HCT116 (cell line): Measurements from ENCODE around the gene PDXK. TPM values are rescaled to one million over a fixed set of nuclear protein-coding genes. Genes with fewer than 3 reads are reported as not detected.
"Not testable (repeated sequence)": the region's sequence is repeated elsewhere in the genome, so short reads cannot be mapped to it uniquely, and the experiment has no call there.

Experiments used
- ATAC-seq: fragments of 200-7000 bp; cut with Tn5 transposase; 2 replicates; pipeline ENCODE4 v1.9.1; 2020; ENCODE audit warnings: mild to moderate bottlenecking, moderate library complexity
- BruUV-seq: library from RNA; stranded (reverse); fragments of 400-500 nt; replicated peaks from 2 replicates; lab custom pipeline; 2021; lab: Mats Ljungman, UMichigan
- CTCF ChIA-PET: fragments of 300-600 bp; sonication (Branson Sonifier 250); formaldehyde crosslinking; loops from one replicate; lab custom pipeline; 2021; ENCODE audit warnings: antibody characterized with exemption; lab: Charles Lee
- POLR2A ChIA-PET: fragments of 300-600, 350-600 bp; sonication (Branson Sonifier 250); formaldehyde crosslinking; loops from one replicate; lab custom pipeline; 2021; ENCODE audit warnings: antibody characterized with exemption; lab: Charles Lee
- RAD21 ChIA-PET, 2 experiments: fragments of 300-600 bp; sonication (Branson Sonifier 250); formaldehyde crosslinking; loops; one replicate each; lab custom pipeline; 2023; ENCODE audit warnings: low total read pairs in 2 of 2; ENCODE audit not compliant: uncharacterized antibody in 2 of 2, unreplicated experiment in 2 of 2, low non-redundant PET in 1 of 2; lab: Charles Lee
- DNase-seq: peaks from one replicate; pipeline ENCODE4 v3.0.0-alpha.2; 2010; ENCODE audit warnings: low read depth, low spot score
- H2AFZ ChIP-seq: fragments of 200-600 bp; shearing (Covaris generic), sonication (generic); 2 replicates; pipeline ENCODE4 v1.6.1; 2017; ENCODE audit warnings: low read depth, mixed run types, mixed read lengths, antibody characterized with exemption, low read length; ENCODE audit not compliant: poor library complexity, severe bottlenecking
- H3K27ac ChIP-seq: 2 replicates; pipeline ENCODE4 v1.5.1; 2012; ENCODE audit warnings: low read depth, low read length
- H3K27me3 ChIP-seq: fragments of 200-600 bp; sonication (generic); 2 replicates; pipeline ENCODE4 v1.6.1; 2016; ENCODE audit warnings: mixed run types, low read length, mixed read lengths; ENCODE audit not compliant: insufficient read depth
- H3K36me3 ChIP-seq, 2 experiments: fragments of 200-500 bp in 1 of 2; fragments of 200-600 bp in 1 of 2; sonication (Bioruptor generic) in 1 of 2; sonication (generic) in 1 of 2; 2 replicates each; pipeline versions ENCODE4 v1.5.1 to v1.6.1; 2014 to 2016; ENCODE audit warnings: low read length in 2 of 2, inconsistent platforms in 1 of 2, mixed read lengths in 1 of 2, mixed run types in 1 of 2; ENCODE audit not compliant: insufficient read depth in 2 of 2, control insufficient read depth in 1 of 2
- H3K4me1 ChIP-seq, 2 experiments: fragments of 200-600 bp in 1 of 2; sonication (generic) in 1 of 2; 2 replicates each; pipeline versions ENCODE4 v1.5.1 to v1.6.1; 2012 to 2017; ENCODE audit warnings: low read length in 2 of 2, inconsistent platforms in 1 of 2, mild to moderate bottlenecking in 1 of 2, mixed read lengths in 1 of 2, mixed run types in 1 of 2, moderate library complexity in 1 of 2; ENCODE audit not compliant: insufficient read depth in 2 of 2, control insufficient read depth in 1 of 2
- H3K4me2 ChIP-seq: fragments of 200-600 bp; sonication (generic); 2 replicates; pipeline ENCODE4 v1.6.1; 2017; ENCODE audit warnings: mixed run types, low read length, mixed read lengths
- H3K4me3 ChIP-seq, 2 experiments: fragments of 200-600 bp in 1 of 2; sonication (generic) in 1 of 2; replicated peaks in 1 of 2; 2 replicates each; pipeline ENCODE4 v1.5.1; 2011 to 2016; ENCODE audit warnings: low read length in 2 of 2, control low read depth in 1 of 2, low read depth in 1 of 2, mild to moderate bottlenecking in 1 of 2, mixed read lengths in 1 of 2, mixed run types in 1 of 2
- H3K79me2 ChIP-seq: fragments of 200-600 bp; sonication (generic); 2 replicates; pipeline ENCODE4 v1.6.1; 2017; ENCODE audit warnings: mild to moderate bottlenecking, mixed run types, low read length, moderate library complexity, mixed read lengths; ENCODE audit not compliant: insufficient read depth
- H3K9ac ChIP-seq: fragments of 200-600 bp; sonication (generic); 2 replicates; pipeline ENCODE4 v1.6.1; 2016; ENCODE audit warnings: low read length, mixed read lengths
- H3K9me2 ChIP-seq: fragments of 200-600 bp; sonication (generic), shearing (Covaris generic); 2 replicates; pipeline ENCODE4 v1.6.1; 2017; ENCODE audit warnings: mixed run types, mild to moderate bottlenecking, moderate library complexity; ENCODE audit not compliant: insufficient read depth
- H3K9me3 ChIP-seq, 2 experiments: fragments of 200-500 bp in 1 of 2; fragments of 200-600 bp in 1 of 2; sonication (Bioruptor generic) in 1 of 2; sonication (generic) in 1 of 2; 2 replicates each; pipeline ENCODE4 v1.6.1; 2014 to 2017; ENCODE audit warnings: low read length in 2 of 2, mixed read lengths in 2 of 2, inconsistent platforms in 1 of 2, low read depth in 1 of 2, mild to moderate bottlenecking in 1 of 2, mixed run types in 1 of 2, moderate library complexity in 1 of 2; ENCODE audit not compliant: control insufficient read depth in 1 of 2, insufficient read depth in 1 of 2
- H4K20me1 ChIP-seq: fragments of 200-600 bp; sonication (generic), shearing (Covaris generic); 2 replicates; pipeline ENCODE4 v1.6.1; 2017; ENCODE audit warnings: mixed run types, mild to moderate bottlenecking, moderate library complexity; ENCODE audit not compliant: insufficient read depth
- EZH2 ChIP-seq: fragments of 200-600 bp; sonication (generic); IDR thresholded peaks from 2 replicates; pipeline ENCODE4 v1.6.1; 2017; ENCODE audit warnings: antibody characterized with exemption, mixed run types
- POLR2AphosphoS5 ChIP-seq: IDR thresholded peaks from 2 replicates; pipeline ENCODE4 v1.6.1; 2011; ENCODE audit warnings: mild to moderate bottlenecking, low read depth, low read length, moderate library complexity
- RAD21 ChIP-seq: IDR thresholded peaks from 2 replicates; pipeline ENCODE4 v1.6.1; 2012; ENCODE audit warnings: low read depth, mild to moderate bottlenecking
- SRF ChIP-seq: IDR thresholded peaks from 2 replicates; pipeline ENCODE4 v1.6.1; 2012; ENCODE audit warnings: low read depth
- YY1 ChIP-seq: IDR thresholded peaks from 2 replicates; pipeline ENCODE4 v1.6.1; 2011; ENCODE audit warnings: low read length, low read depth, moderate library complexity, mild to moderate bottlenecking; ENCODE audit not compliant: insufficient replicate concordance; ENCODE audit errors: extremely low read depth
- ZFX ChIP-seq: fragments of 450-650 bp; IDR thresholded peaks from 2 replicates; pipeline ENCODE4 v1.6.1; 2017
- intact Hi-C: fragments of 100-400 bp; cut with micrococcal nuclease; formaldehyde crosslinking; loops from 2 replicates; pipeline ENCODE4 v1.10.0; 2022
- total RNA-seq: library from RNA; stranded (reverse); gene quantifications from one replicate; pipeline ENCODE4 v1.2.1, GENCODE V29; 2021; ENCODE audit not compliant: unreplicated experiment
- TF ChIP-seq, protein P1 (sequence below): IDR thresholded peaks from 2 replicates; pipeline ENCODE4 v1.6.1; 2012; ENCODE audit warnings: low read depth

Gene PDXK
- total RNA-seq, 1 experiment from 2014 or later, result 127 TPM

DNA sequence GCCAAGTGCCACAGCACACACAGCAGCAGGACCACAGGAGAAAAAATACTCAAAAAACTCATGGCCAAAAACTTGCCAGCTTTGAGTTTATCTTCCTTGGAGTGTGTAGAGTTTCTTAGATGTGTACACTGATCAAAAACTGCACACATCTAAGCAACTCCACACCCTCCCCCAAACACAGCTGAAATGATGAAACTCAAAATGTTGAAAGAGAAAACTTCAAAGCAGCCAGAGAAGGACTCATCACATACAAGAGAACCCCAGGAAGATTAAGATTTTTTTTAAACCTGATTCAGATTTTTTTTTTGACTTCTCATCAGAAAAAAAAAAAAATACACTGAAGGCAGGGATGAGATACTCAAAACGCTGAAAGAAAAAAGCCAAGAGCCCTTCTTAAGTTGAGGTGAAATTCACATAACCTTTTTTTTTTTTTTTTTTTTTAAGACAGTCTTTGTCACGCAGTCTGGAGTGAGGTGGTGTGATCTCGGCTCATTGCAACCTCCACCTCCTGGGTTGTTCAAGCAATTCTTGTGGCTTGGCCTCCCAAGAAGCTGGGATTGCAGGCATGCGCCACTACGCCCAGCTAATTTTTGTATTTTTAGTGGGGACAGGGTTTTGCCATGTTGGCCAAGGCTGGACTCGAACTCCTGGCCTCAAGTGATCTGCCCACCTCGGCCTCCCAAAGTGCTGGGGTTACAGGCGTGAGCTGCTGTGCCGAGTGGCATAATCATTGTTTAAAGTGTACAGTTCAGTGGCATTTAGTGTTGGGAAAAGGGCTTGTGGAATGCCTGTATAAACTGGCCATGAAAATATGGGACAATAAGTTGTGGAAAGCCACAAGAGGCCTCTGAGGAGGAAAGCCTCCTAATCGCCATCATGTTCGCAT, 20.9 kb upstream of the PDXK start:
- no peak overlapping the region for H3K9ac ChIP-seq
- ChIA-PET CTCF (no interaction called here), RAD21 (no interaction called here), POLR2A (no interaction called here)
- no peak for TF ChIP-seq YY1
- TF ChIP-seq ZFX, result no peak
- TF ChIP-seq, protein P1, sequence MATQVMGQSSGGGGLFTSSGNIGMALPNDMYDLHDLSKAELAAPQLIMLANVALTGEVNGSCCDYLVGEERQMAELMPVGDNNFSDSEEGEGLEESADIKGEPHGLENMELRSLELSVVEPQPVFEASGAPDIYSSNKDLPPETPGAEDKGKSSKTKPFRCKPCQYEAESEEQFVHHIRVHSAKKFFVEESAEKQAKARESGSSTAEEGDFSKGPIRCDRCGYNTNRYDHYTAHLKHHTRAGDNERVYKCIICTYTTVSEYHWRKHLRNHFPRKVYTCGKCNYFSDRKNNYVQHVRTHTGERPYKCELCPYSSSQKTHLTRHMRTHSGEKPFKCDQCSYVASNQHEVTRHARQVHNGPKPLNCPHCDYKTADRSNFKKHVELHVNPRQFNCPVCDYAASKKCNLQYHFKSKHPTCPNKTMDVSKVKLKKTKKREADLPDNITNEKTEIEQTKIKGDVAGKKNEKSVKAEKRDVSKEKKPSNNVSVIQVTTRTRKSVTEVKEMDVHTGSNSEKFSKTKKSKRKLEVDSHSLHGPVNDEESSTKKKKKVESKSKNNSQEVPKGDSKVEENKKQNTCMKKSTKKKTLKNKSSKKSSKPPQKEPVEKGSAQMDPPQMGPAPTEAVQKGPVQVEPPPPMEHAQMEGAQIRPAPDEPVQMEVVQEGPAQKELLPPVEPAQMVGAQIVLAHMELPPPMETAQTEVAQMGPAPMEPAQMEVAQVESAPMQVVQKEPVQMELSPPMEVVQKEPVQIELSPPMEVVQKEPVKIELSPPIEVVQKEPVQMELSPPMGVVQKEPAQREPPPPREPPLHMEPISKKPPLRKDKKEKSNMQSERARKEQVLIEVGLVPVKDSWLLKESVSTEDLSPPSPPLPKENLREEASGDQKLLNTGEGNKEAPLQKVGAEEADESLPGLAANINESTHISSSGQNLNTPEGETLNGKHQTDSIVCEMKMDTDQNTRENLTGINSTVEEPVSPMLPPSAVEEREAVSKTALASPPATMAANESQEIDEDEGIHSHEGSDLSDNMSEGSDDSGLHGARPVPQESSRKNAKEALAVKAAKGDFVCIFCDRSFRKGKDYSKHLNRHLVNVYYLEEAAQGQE, result no peak
- no peak for TF ChIP-seq POLR2AphosphoS5
- TF ChIP-seq RAD21, result no peak
- no peak for TF ChIP-seq SRF
- TF ChIP-seq EZH2, result no peak
- intact Hi-C loops, result no loop called here
- no peaks in the 10 kb centered on the region for H3K9me2 ChIP-seq
- H4K20me1 ChIP-seq, result no peaks in the 10 kb centered on the region
- H3K4me1 ChIP-seq, result peaks cover 9 to 15% of the 10 kb centered on the region in 2 experiments
- H3K4me3 ChIP-seq, result no peak overlapping the region
- H3K4me2 ChIP-seq, result no peak overlapping the region
- H3K79me2 ChIP-seq, result no peaks in the 10 kb centered on the region
- peaks cover 20 to 25% of the 10 kb centered on the region in 2 experiments; a peak in 3 of 4 replicates for H3K36me3 ChIP-seq
- ATAC-seq (no peak), DNase-seq (no peak)
- H3K27ac ChIP-seq, result no peak overlapping the region
- no peaks in the 10 kb centered on the region for H3K9me3 ChIP-seq
- no peak overlapping the region for H2AFZ ChIP-seq
- H3K27me3 ChIP-seq, result no peaks in the 10 kb centered on the region
- BruUV-seq, result no TSS peak

GRCh38 chr21:43699492-43699777, 19.5 kb upstream of the PDXK start:
- H3K4me2 ChIP-seq, intact Hi-C loops, H3K9me2 ChIP-seq, RAD21 ChIA-PET, H3K9me3 ChIP-seq, DNase-seq, POLR2A ChIA-PET, H2AFZ ChIP-seq, H4K20me1 ChIP-seq, ATAC-seq, H3K79me2 ChIP-seq, H3K27ac ChIP-seq, CTCF ChIA-PET, H3K4me3 ChIP-seq, BruUV-seq, H3K27me3 ChIP-seq, H3K9ac ChIP-seq: not testable (repeated sequence)
- Histone ChIP-seq H3K36me3 (peaks cover 14% of the 10 kb centered on the region in 2 experiments; a peak in 3 of 4 replicates), H3K4me1 (peaks cover 9 to 15% of the 10 kb centered on the region in 2 experiments)
